ENCODE data around the gene SLC25A11. TPM values are rescaled to one million over a fixed set of nuclear protein-coding genes. Genes with fewer than 3 reads are reported as not detected.
"Not testable (repeated sequence)": the region's sequence is repeated elsewhere in the genome, so short reads cannot be mapped to it uniquely, and the experiment has no call there.

Gene SLC25A11
- total RNA-seq, 2 donors from 2014 or later: 73.1 to 116 TPM

DNA sequence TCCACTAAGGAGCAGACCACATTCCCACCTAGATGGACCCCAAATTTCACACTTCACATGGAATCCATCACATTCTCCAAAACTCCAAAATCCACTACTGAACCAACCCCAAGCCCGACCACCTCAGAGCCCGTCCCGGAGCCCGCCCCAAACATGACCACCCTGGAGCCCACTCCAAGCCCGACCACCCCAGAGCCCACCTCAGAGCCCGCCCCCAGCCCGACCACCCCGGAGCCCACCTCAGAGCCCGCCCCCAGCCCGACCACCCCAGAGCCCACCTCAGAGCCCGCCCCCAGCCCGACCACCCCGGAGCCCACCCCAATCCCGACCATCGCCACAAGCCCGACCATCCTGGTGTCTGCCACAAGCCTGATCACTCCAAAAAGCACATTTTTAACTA is 6.2 kb downstream of the SLC25A11 start:
- TF ChIP-seq, protein P1, sequence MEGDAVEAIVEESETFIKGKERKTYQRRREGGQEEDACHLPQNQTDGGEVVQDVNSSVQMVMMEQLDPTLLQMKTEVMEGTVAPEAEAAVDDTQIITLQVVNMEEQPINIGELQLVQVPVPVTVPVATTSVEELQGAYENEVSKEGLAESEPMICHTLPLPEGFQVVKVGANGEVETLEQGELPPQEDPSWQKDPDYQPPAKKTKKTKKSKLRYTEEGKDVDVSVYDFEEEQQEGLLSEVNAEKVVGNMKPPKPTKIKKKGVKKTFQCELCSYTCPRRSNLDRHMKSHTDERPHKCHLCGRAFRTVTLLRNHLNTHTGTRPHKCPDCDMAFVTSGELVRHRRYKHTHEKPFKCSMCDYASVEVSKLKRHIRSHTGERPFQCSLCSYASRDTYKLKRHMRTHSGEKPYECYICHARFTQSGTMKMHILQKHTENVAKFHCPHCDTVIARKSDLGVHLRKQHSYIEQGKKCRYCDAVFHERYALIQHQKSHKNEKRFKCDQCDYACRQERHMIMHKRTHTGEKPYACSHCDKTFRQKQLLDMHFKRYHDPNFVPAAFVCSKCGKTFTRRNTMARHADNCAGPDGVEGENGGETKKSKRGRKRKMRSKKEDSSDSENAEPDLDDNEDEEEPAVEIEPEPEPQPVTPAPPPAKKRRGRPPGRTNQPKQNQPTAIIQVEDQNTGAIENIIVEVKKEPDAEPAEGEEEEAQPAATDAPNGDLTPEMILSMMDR (IDR thresholded peaks at IDR 0.05): no peak
- intact Hi-C loops (cut with DNase I): no loop called here
- Histone ChIP-seq H3K36me3 (peaks cover 9% of the 10 kb centered on the region), H3K27me3 (no peaks in the 10 kb centered on the region), H3K9ac (ENCODE audit: low read depth in 2 of 2, low read length in 2 of 2) (no peak overlapping the region), H3K4me3 (no peak overlapping the region), H3K27ac (no peak overlapping the region), H3K9me3 (no peaks in the 10 kb centered on the region), H3K4me1 (peaks cover 3% of the 10 kb centered on the region)
- DNase-seq: no peak

DNA sequence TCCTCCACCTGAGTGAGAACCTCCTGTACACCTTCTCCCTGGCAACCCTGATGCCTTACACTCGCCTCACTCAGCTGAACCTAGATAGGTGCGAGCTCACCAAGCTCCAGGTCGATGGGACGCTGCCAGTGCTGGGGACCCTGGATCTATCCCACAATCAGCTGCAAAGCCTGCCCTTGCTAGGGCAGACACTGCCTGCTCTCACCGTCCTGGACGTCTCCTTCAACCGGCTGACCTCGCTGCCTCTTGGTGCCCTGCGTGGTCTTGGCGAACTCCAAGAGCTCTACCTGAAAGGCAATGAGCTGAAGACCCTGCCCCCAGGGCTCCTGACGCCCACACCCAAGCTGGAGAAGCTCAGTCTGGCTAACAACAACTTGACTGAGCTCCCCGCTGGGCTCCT is 7.1 kb downstream of the SLC25A11 start:
- H3K27ac ChIP-seq: no peak overlapping the region
- H3K9me3 ChIP-seq: no peaks in the 10 kb centered on the region
- no peaks in the 10 kb centered on the region for H3K4me1 ChIP-seq
- H3K9ac ChIP-seq (ENCODE audit: low read depth in 2 of 2, low read length in 2 of 2): no peak overlapping the region
- no peaks in the 10 kb centered on the region for H3K27me3 ChIP-seq
- DNase-seq: no peak
- no peak overlapping the region for H3K4me3 ChIP-seq
- TF ChIP-seq, protein P1 (IDR thresholded peaks at IDR 0.05): no peak
- peaks cover 4% of the 10 kb centered on the region for H3K36me3 ChIP-seq
- intact Hi-C loops (cut with DNase I): no loop called here

DNA sequence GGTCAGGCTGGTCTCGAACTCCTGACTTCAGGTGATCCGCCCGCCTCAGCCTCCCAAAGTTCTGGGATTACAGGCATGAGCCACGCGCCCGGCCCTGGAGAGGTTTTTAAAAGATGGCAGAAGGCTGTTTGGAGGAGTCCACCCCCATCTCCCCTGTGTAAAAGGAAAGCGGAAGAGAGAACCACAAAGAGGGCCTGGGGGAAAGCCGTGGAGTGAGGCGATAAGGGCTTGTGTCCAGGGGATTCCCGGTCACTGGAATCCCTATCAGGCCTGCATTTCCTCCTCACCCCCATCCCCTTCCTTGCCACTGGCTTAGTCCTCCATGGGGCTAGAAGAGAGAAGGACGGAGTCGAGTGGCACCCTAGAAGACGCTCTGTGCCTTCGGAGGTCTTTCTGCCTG is 7.9 kb downstream of the SLC25A11 start, which contains the start of gene GP1BA:
Gene GP1BA, plus strand, starts transcription at position 315 of the 400 bp plus-strand sequence. CDS start 328 bp downstream, outside the sequence.
- H3K9ac ChIP-seq (ENCODE audit: low read depth in 2 of 2, low read length in 2 of 2): no peak within 1 kb of the TSS
- H3K4me1 ChIP-seq: no peaks in the 10 kb centered on the region
- no peak for DNase-seq
- H3K36me3 ChIP-seq: no peaks in the 10 kb centered on the region
- H3K9me3 ChIP-seq: no peaks in the 10 kb centered on the region
- H3K27ac ChIP-seq: no peak within 1 kb of the TSS
- no peaks in the 10 kb centered on the region for H3K27me3 ChIP-seq
- TF ChIP-seq, protein P1 (IDR thresholded peaks at IDR 0.05): no peak
- no peak within 1 kb of the TSS for H3K4me3 ChIP-seq
- intact Hi-C loops (cut with DNase I): no loop called here

DNA sequence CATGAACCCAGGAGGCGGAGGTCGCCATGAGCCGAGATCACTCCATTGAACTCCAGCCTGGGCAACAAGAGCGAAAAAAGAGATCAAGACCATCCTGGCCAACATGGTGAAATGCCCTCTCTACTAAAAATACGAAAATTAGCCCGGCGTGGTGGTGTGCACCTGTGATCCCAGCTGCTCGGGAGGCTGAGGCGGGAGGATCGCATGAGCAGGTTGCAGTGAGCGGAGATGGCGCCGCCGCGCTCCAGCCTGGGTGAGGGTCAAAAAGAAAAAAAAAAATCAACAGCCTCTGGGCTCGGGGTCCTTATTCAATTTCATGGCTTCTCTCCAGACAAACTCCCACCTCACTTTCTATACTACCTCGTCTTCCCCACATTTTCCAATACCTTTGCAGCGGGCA is 11.0 kb downstream of the SLC25A11 start:
- H3K27ac ChIP-seq: no peak overlapping the region
- no peaks in the 10 kb centered on the region for H3K36me3 ChIP-seq
- no peaks in the 10 kb centered on the region for H3K27me3 ChIP-seq
- TF ChIP-seq, protein P1 (IDR thresholded peaks at IDR 0.05): no peak
- no peak overlapping the region for H3K4me3 ChIP-seq
- H3K9ac ChIP-seq (ENCODE audit: low read depth in 2 of 2, low read length in 2 of 2): no peak overlapping the region
- H3K4me1 ChIP-seq: no peaks in the 10 kb centered on the region
- no peak for DNase-seq
- intact Hi-C loops (cut with DNase I): no loop called here
- no peaks in the 10 kb centered on the region for H3K9me3 ChIP-seq

DNA sequence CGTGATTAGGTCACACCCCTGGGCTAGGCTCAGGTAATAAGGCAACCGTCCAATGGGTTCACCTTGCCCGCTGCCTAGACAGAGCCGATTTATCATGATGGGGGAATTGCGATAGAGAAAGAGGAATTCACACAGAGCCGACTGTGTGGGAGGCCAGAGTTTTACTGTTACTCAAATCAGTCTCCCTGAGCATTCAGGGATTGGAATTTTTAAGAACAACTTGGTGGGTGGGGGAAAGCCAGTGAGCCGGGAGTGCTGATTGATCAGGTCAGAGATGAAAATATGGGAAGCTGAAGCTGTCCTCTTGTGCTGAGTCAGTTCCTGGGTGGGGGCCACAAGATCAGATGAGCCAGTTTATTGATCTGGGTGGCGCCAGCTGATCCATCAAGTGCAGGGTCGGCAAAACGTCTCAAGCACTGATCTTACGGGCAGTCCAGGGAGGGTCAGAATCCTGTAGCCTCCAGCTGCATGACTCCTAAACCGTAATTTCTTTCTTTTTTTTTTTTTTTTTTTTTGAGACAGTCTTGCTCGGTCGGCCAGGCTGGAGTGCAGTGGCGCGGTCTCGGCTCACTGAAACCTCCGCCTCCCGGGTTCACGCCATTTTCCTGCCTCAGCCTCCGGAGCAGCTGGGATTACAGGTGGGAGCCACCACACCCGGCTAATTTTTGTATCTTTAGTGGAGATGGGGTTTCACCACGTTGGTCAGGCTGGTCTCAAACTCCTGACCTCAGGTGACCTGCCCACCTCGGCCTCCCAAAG is 13.1 kb downstream of the SLC25A11 start:
- not testable (repeated sequence) for DNase-seq

DNA sequence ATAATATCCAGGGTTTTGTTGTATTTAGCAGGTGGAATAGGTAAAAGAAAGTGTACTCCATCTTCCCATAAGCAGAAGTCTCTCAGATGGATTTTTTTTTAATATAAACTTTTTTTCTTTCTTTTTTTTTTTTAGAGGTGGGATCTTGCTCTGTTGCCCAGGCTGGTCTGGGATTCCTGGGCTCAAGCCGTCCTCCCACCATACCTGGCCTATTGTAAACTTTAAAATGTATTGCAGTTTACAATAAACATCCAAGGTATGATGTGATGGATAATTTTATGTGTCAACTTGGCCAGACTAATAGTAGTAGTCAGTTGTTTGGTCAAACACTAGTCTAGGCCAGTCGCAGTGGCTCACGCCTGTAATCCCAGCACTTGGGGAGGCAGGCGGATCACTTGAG is 18.5 kb downstream of the SLC25A11 start:
- Histone ChIP-seq H3K4me3 (no peak overlapping the region), H3K27me3 (no peaks in the 10 kb centered on the region), H3K9ac (ENCODE audit: low read depth in 2 of 2, low read length in 2 of 2) (no peak overlapping the region), H3K36me3 (no peaks in the 10 kb centered on the region), H3K27ac (no peak overlapping the region), H3K4me1 (no peaks in the 10 kb centered on the region), H3K9me3 (no peaks in the 10 kb centered on the region)
- DNase-seq: no peak
- TF ChIP-seq, protein P1 (IDR thresholded peaks at IDR 0.05): no peak
- intact Hi-C loops (cut with DNase I): no loop called here

More for the DNA sequence above, 13.1 kb downstream of the SLC25A11 start:
- H3K4me1 ChIP-seq; H3K9ac ChIP-seq (ENCODE audit: low read depth in 2 of 2, low read length in 2 of 2); H3K27ac ChIP-seq; H3K27me3 ChIP-seq; H3K9me3 ChIP-seq; intact Hi-C loops (cut with DNase I); H3K36me3 ChIP-seq; H3K4me3 ChIP-seq: not testable (repeated sequence)
